GM12872 (cell line): ENCODE results near the gene GFPT2.

Experiments
- CTCF ChIP-seq: IDR thresholded peaks from 3 replicates; pipeline ENCODE4 v1.5.1; 2011; ENCODE audit warnings: low read depth, mild to moderate bottlenecking, low read length, moderate library complexity; ENCODE audit not compliant: insufficient read depth

The GFPT2 gene

GRCh38 chr5:180367300-180367699 lies 14.2 kb upstream of the GFPT2 start:
- no peak for TF ChIP-seq CTCF

- TF ChIP-seq CTCF: no peak
Measured at GRCh38 chr5:180366326-180366725, 13.2 kb upstream of the GFPT2 start.

- no peak for TF ChIP-seq CTCF
Measured at GRCh38 chr5:180365829-180366228, 12.7 kb upstream of the GFPT2 start.

GRCh38 chr5:180364306-180364856 lies 11.2 kb upstream of the GFPT2 start:
- no peak for TF ChIP-seq CTCF

- no peak for TF ChIP-seq CTCF
Measured at GRCh38 chr5:180360078-180360957, 7.2 kb upstream of the GFPT2 start.

- TF ChIP-seq CTCF: no peak
Measured at GRCh38 chr5:180358694-180359093, 5.6 kb upstream of the GFPT2 start.

- TF ChIP-seq CTCF: no peak
Measured at GRCh38 chr5:180358179-180358578, 5.0 kb upstream of the GFPT2 start.
